NCI-H146 (cell line): ENCODE results near the gene HELT.
"Not testable (repeated sequence)": the region's sequence is repeated elsewhere in the genome, so short reads cannot be mapped to it uniquely, and the experiment has no call there.

Experiments
- DNase-seq: peaks from one replicate; lab custom pipeline; 2025; lab: John Stamatoyannopoulos, UW

The HELT gene

GRCh38 chr4:185036842-185037241, 18.6 kb downstream of the HELT start:
- no peak for DNase-seq

- DNase-seq = peak; percentile 32
These were observed 21.4 kb downstream of the HELT start for GRCh38 chr4:185039508-185040273.

GRCh38 chr4:185040523-185040922, 22.2 kb downstream of the HELT start:
- DNase-seq = no peak

GRCh38 chr4:185050286-185050685, 32.0 kb downstream of the HELT start:
- not testable (repeated sequence) for DNase-seq

GRCh38 chr4:185051283-185051682, 33.0 kb downstream of the HELT start:
- DNase-seq = not testable (repeated sequence)

- DNase-seq = no peak
These were observed 35.5 kb downstream of the HELT start for GRCh38 chr4:185053746-185054145.

GRCh38 chr4:185054272-185054671, 36.0 kb downstream of the HELT start:
- no peak for DNase-seq

GRCh38 chr4:185054886-185055285, 36.6 kb downstream of the HELT start:
- DNase-seq = no peak

- DNase-seq = no peak
These were observed 43.3 kb downstream of the HELT start for GRCh38 chr4:185061610-185062009.

- no peak for DNase-seq
These were observed 44.3 kb downstream of the HELT start for GRCh38 chr4:185062606-185063005.

- DNase-seq = no peak
These were observed 47.9 kb downstream of the HELT start for GRCh38 chr4:185066179-185066578.

- no peak for DNase-seq
These were observed 50.5 kb downstream of the HELT start for GRCh38 chr4:185068837-185069236.
